HepG2 (cell line): ENCODE results near the gene CREB3. TPM values are rescaled to one million over a fixed set of nuclear protein-coding genes. Genes with fewer than 3 reads are reported as not detected.

ENCODE experiments used
- ATAC-seq: fragments of 200-7000 bp; cut with Tn5 transposase; 3 replicates; pipeline ENCODE4 v1.9.1; 2020; ENCODE audit warnings: mild to moderate bottlenecking, moderate library complexity
- BruUV-seq: library from RNA; stranded (reverse); fragments of 400-500 nt; replicated peaks from 2 replicates; lab custom pipeline; 2021; lab: Mats Ljungman, UMichigan
- CTCF ChIA-PET: fragments of 300-600 bp; formaldehyde crosslinking; extraction: SDS; loops from one replicate; lab custom pipeline; 2021; ENCODE audit warnings: low total read pairs, inconsistent platforms, low intra/inter-chr PET ratio; lab: Yijun Ruan, JAX
- POLR2A ChIA-PET: fragments of 350-600 bp; sonication (Branson Sonifier 250); formaldehyde crosslinking; loops from one replicate; lab custom pipeline; 2020; ENCODE audit warnings: antibody characterized with exemption, inconsistent platforms; lab: Yijun Ruan, JAX
- DNase-seq: peaks from one replicate; pipeline ENCODE4 v3.0.0-alpha.2; 2015; ENCODE audit warnings: low spot score
- FAIRE-seq: peaks from 3 replicates; lab custom pipeline; 2011; peaks lifted over from hg19 to GRCh38; lab: Jason Lieb, UNC
- H2AFZ ChIP-seq: one replicate; pipeline ENCODE4 v1.6.1; 2011; ENCODE audit warnings: low read length, inconsistent platforms
- H3K27ac ChIP-seq: fragments of 300-600 bp; 3 replicates; pipeline ENCODE4 v1.8.0; 2011; ENCODE audit warnings: mixed run types, mild to moderate bottlenecking, mixed read lengths, low read length, inconsistent platforms; ENCODE audit not compliant: insufficient read depth; ENCODE audit errors: extremely low read length
- H3K27me3 ChIP-seq, 2 experiments: fragments of 200-600 bp in 1 of 2; 2 replicates in 1 of 2; 3 replicates in 1 of 2; pipeline versions ENCODE4 v1.6.0 to v1.8.0; 2011; ENCODE audit warnings: low read length in 2 of 2, mild to moderate bottlenecking in 2 of 2, moderate library complexity in 2 of 2, inconsistent platforms in 1 of 2; ENCODE audit not compliant: insufficient read depth in 2 of 2, control insufficient read depth in 1 of 2
- H3K36me3 ChIP-seq, 2 experiments: fragments of 200-600 bp in 1 of 2; replicated peaks in 1 of 2; 2 replicates in 1 of 2; 3 replicates in 1 of 2; pipeline versions ENCODE4 v1.5.1 to v1.8.0; 2011; ENCODE audit warnings: low read length in 2 of 2, inconsistent platforms in 1 of 2; ENCODE audit not compliant: insufficient read depth in 2 of 2, control insufficient read depth in 1 of 2
- H3K4me1 ChIP-seq: 2 replicates; pipeline ENCODE4 v1.5.1; 2012; ENCODE audit warnings: low read length, inconsistent platforms; ENCODE audit not compliant: insufficient read depth
- H3K4me2 ChIP-seq: 2 replicates; pipeline ENCODE4 v1.6.0; 2011; ENCODE audit warnings: low read depth, low read length, inconsistent platforms
- H3K4me3 ChIP-seq, 3 experiments: fragments of 200-600 bp in 1 of 3; sonication (generic), shearing (Covaris generic) in 1 of 3; replicated peaks in 1 of 3; 2 replicates each; pipeline ENCODE4 v1.5.1; 2011 to 2016; ENCODE audit warnings: low read length in 3 of 3, inconsistent platforms in 2 of 3, low read depth in 2 of 3, mild to moderate bottlenecking in 2 of 3, control low read depth in 1 of 3, mixed read lengths in 1 of 3; ENCODE audit not compliant: insufficient read depth in 1 of 3
- H3K79me2 ChIP-seq: one replicate; pipeline ENCODE4 v1.6.1; 2011; ENCODE audit warnings: low read length, inconsistent platforms; ENCODE audit not compliant: insufficient read depth
- H3K9ac ChIP-seq: 2 replicates; pipeline ENCODE4 v1.6.0; 2011; ENCODE audit warnings: mild to moderate bottlenecking, low read depth, low read length, inconsistent platforms; ENCODE audit not compliant: insufficient read depth
- H3K9me3 ChIP-seq: 2 replicates; pipeline ENCODE4 v1.5.1; 2012; ENCODE audit warnings: mild to moderate bottlenecking, low read length
- H4K20me1 ChIP-seq: 2 replicates; pipeline ENCODE4 v1.6.0; 2011; ENCODE audit warnings: inconsistent platforms, mild to moderate bottlenecking, low read length, moderate library complexity; ENCODE audit not compliant: insufficient read depth
- ARID4A ChIP-seq: sonication (generic); formaldehyde crosslinking; IDR thresholded peaks from 2 replicates; pipeline ENCODE4 v1.5.0; 2020; ENCODE audit warnings: mild to moderate bottlenecking, missing genetic modification reagents, borderline replicate concordance
- EZH2 ChIP-seq: conservative IDR thresholded peaks from 2 replicates; pipeline ENCODE4 v1.6.1; 2012; ENCODE audit warnings: mild to moderate bottlenecking, low read depth, low read length, moderate library complexity
- FOSL2 ChIP-seq: sonication (generic); formaldehyde crosslinking; IDR thresholded peaks from 2 replicates; pipeline ENCODE4 v1.4.0; 2020; ENCODE audit warnings: missing genetic modification reagents
- FOXA3 ChIP-seq: IDR thresholded peaks from 2 replicates; pipeline ENCODE4 v1.6.1; 2016; ENCODE audit warnings: missing genetic modification reagents, missing compliant biosample characterization
- GTF3A ChIP-seq: sonication (generic); formaldehyde crosslinking; conservative IDR thresholded peaks from 2 replicates; pipeline ENCODE4 v1.4.0; 2020; ENCODE audit warnings: mild to moderate bottlenecking, missing genetic modification reagents
- HDAC2 ChIP-seq: sonication (generic); formaldehyde crosslinking; IDR thresholded peaks from 2 replicates; pipeline ENCODE4 v1.4.0; 2020; ENCODE audit warnings: missing genetic modification reagents
- HNF4A ChIP-seq: sonication (generic); formaldehyde crosslinking; IDR thresholded peaks from 2 replicates; pipeline ENCODE4 v1.4.0; 2020; ENCODE audit warnings: missing genetic modification reagents
- JUN ChIP-seq: sonication (generic); formaldehyde crosslinking; IDR thresholded peaks from 2 replicates; pipeline ENCODE4 v1.4.0; 2020; ENCODE audit warnings: mild to moderate bottlenecking, missing genetic modification reagents
- RFXANK ChIP-seq: IDR thresholded peaks from 2 replicates; pipeline ENCODE4 v1.6.1; 2016
- SAP130 ChIP-seq: IDR thresholded peaks from 2 replicates; pipeline ENCODE4 v1.6.1; 2016; ENCODE audit warnings: low read depth
- SOX5 ChIP-seq: IDR thresholded peaks from 2 replicates; pipeline ENCODE4 v1.6.1; 2016; ENCODE audit warnings: borderline replicate concordance
- SOX6 ChIP-seq, 2 experiments: fragments of 450-650 bp in 1 of 2; sonication (generic) in 1 of 2; formaldehyde crosslinking in 1 of 2; IDR thresholded peaks; 2 replicates each; pipeline versions ENCODE4 v1.4.0 to v1.6.1; 2017 to 2020; ENCODE audit warnings: antibody characterized with exemption in 1 of 2, mild to moderate bottlenecking in 1 of 2, missing genetic modification reagents in 1 of 2
- YEATS4 ChIP-seq: sonication (generic); formaldehyde crosslinking; IDR thresholded peaks from 2 replicates; pipeline ENCODE4 v1.4.0; 2020; ENCODE audit warnings: missing genetic modification reagents, borderline replicate concordance
- ZNF354B ChIP-seq: sonication (generic); formaldehyde crosslinking; IDR thresholded peaks from 2 replicates; pipeline ENCODE4 v1.8.0; 2022; ENCODE audit warnings: mild to moderate bottlenecking, missing genetic modification reagents
- ZNF574 ChIP-seq: sonication (generic); formaldehyde crosslinking; IDR thresholded peaks from 2 replicates; pipeline ENCODE4 v1.4.0; 2020; ENCODE audit warnings: missing genetic modification reagents
- WGBS: methylation state at CpG from one replicate; pipeline ENCODE4 v1.1.6; 2017; ENCODE audit warnings: low lambda C conversion rate; 5-methylcytosine and 5-hydroxymethylcytosine counted together
- in situ Hi-C: cut with HindIII; loops from 2 replicates; pipeline ENCODE4 v1.10.0; 2017; ENCODE audit warnings: low pct_unique_long_range_greater_than_20kb; ENCODE audit not compliant: extremely low pct_ligation_motif_present
- intact Hi-C: fragments of 100-400 bp; cut with micrococcal nuclease; formaldehyde crosslinking; loops from one replicate; pipeline ENCODE4 v1.10.0; 2022; ENCODE audit not compliant: unreplicated experiment
- polyA plus RNA-seq, 8 experiments: library from polyadenylated mRNA; depleted of rRNA in 3 of 8; stranded (reverse) in 7 of 8; unstranded in 1 of 8; fragments of >200 nt; fragmentation: Illumina TruSeq in 4 of 8; extraction: Trizol in 4 of 8; gene quantifications; 2 replicates each; pipeline versions ENCODE4 v1.2.1 to v1.2.3, GENCODE V29; 2011 to 2016; ENCODE audit warnings: low read depth in 4 of 8, missing spikeins in 1 of 8, mixed read lengths in 1 of 8; ENCODE audit not compliant: insufficient read depth in 1 of 8
- total RNA-seq, 5 experiments: library from RNA; depleted of rRNA; stranded (reverse); fragments of >200 nt; fragmentation: Illumina TruSeq; extraction: Trizol; gene quantifications; 2 replicates each; pipeline ENCODE4 v1.2.3, GENCODE V29; 2016; ENCODE audit warnings: low read depth in 1 of 5
- TF ChIP-seq, protein P1 (sequence below): sonication (generic); formaldehyde crosslinking; IDR thresholded peaks from 2 replicates; pipeline ENCODE4 v1.5.0; 2020; ENCODE audit warnings: missing genetic modification reagents, mild to moderate bottlenecking, borderline replicate concordance
- TF ChIP-seq, protein P2 (sequence below): IDR thresholded peaks from 2 replicates; pipeline ENCODE4 v1.6.1; 2018; ENCODE audit warnings: missing genetic modification reagents, mild to moderate bottlenecking, missing compliant biosample characterization

CREB3 gene
- total and polyA plus RNA-seq, 2 of the 13 experiments (the other 11 are each of a cell fraction or from before 2014, with no cell fraction given): 11.1 to 34.2 TPM

GRCh38 chr9:35746583-35746982 lies 14.1 kb downstream of the CREB3 start:
- H3K9ac ChIP-seq: peak overlapping the region; percentile 94
- peak overlapping the region; percentile 94 for H3K4me2 ChIP-seq
- peaks cover 39% of the 10 kb centered on the region for H4K20me1 ChIP-seq
- H3K27ac ChIP-seq: peak overlapping the region; percentile 89
- ChIA-PET POLR2A (interaction anchor here (0.8 to 5.8 kb wide), 9 partner anchors 9 to 89 kb away, joined by 3 to 102 read pairs (median 5); partner anchors contain the start of genes CCDC107, CREB3, HINT2 and RMRP), CTCF (no interaction called here)
- peak; percentile 63 for FAIRE-seq
- ATAC-seq: peak; percentile 32; the same call in 2 of the 3 replicates
- H2AFZ ChIP-seq: no peak overlapping the region
- peaks cover 42% of the 10 kb centered on the region for H3K4me1 ChIP-seq
- no peaks in the 10 kb centered on the region; a peak in 2 of 5 replicates for H3K27me3 ChIP-seq
- intact Hi-C loops (no loop called here), in situ Hi-C loops (no loop called here)
- H3K4me3 ChIP-seq: peak overlapping the region; percentile 95 to 99 (median 98)
- peaks cover 51% of the 10 kb centered on the region for H3K79me2 ChIP-seq
- BruUV-seq: no TSS peak
- peak; percentile 74 for DNase-seq
- peaks cover 17 to 42% of the 10 kb centered on the region in 2 experiments for H3K36me3 ChIP-seq
- WGBS: 1% methylated on average over 3 of the region's 3 CpGs
- no peaks in the 10 kb centered on the region for H3K9me3 ChIP-seq
- TF ChIP-seq FOXA3 (CRISPR knock-in tag) (0 out of 2 replicates have a peak, but pooled peaks have one; percentile 11), JUN (CRISPR knock-in tag) (no peak), ARID4A (CRISPR knock-in tag) (peak; percentile 26; the same call in 1 of the 2 replicates), SAP130 (CRISPR knock-in tag) (peak; percentile 73), RFXANK (CRISPR knock-in tag) (no peak), HNF4A (peak; percentile 61), EZH2 (no peak), ZNF354B (CRISPR knock-in tag) (no peak), YEATS4 (CRISPR knock-in tag) (0 out of 2 replicates have a peak, but pooled peaks have one; percentile 21), FOSL2 (peak; percentile 41), ZNF574 (0 out of 2 replicates have a peak, but pooled peaks have one; percentile 20), SOX5 (CRISPR knock-in tag) (peak; percentile 89), SOX6 (IDR thresholded peaks at IDR 0.05) (no peak), SOX6 (CRISPR knock-in tag; IDR thresholded peaks at IDR 0.05) (peak; percentile 85; the same call in 1 of the 2 replicates), HDAC2 (CRISPR knock-in tag) (peak; percentile 44; the same call in 1 of the 2 replicates), GTF3A (no peak)
- TF ChIP-seq, protein P1, sequence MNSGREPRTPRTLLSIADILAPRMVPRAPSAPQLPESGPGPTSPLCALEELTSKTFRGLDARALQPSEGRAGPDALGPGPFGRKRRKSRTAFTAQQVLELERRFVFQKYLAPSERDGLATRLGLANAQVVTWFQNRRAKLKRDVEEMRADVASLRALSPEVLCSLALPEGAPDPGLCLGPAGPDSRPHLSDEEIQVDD (CRISPR knock-in tag): no peak
- TF ChIP-seq, protein P2, sequence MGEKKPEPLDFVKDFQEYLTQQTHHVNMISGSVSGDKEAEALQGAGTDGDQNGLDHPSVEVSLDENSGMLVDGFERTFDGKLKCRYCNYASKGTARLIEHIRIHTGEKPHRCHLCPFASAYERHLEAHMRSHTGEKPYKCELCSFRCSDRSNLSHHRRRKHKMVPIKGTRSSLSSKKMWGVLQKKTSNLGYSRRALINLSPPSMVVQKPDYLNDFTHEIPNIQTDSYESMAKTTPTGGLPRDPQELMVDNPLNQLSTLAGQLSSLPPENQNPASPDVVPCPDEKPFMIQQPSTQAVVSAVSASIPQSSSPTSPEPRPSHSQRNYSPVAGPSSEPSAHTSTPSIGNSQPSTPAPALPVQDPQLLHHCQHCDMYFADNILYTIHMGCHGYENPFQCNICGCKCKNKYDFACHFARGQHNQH: 0 out of 2 replicates have a peak, but pooled peaks have one; percentile 25
